OCI-LY1 (cell line): ENCODE measurements around the gene LENG1.

Experiments used
- H2AFZ ChIP-seq: fragments of 200-600 bp; sonication (generic), shearing (Covaris generic); 2 replicates; pipeline ENCODE4 v1.6.0; 2014; ENCODE audit warnings: antibody characterized with exemption, mild to moderate bottlenecking, low read length
- H3F3A ChIP-seq: fragments of 200-600 bp; sonication (generic), shearing (Covaris generic); 2 replicates; pipeline ENCODE4 v1.6.0; 2014; ENCODE audit warnings: mild to moderate bottlenecking, antibody characterized with exemption, low read length, moderate library complexity; ENCODE audit not compliant: insufficient read depth
- H3K27ac ChIP-seq: fragments of 200-600 bp; sonication (generic); 2 replicates; pipeline ENCODE4 v1.5.1; 2014; ENCODE audit warnings: low read length, mixed run types, mild to moderate bottlenecking, low read depth; ENCODE audit not compliant: poor library complexity, severe bottlenecking
- H3K27me3 ChIP-seq: fragments of 200-600 bp; sonication (generic); 2 replicates; pipeline ENCODE4 v1.6.0; 2014; ENCODE audit warnings: antibody characterized with exemption, mild to moderate bottlenecking, low read length, moderate library complexity; ENCODE audit not compliant: insufficient read depth
- H3K36me3 ChIP-seq: fragments of 200-600 bp; sonication (generic); 2 replicates; pipeline ENCODE4 v1.6.1; 2014; ENCODE audit warnings: mild to moderate bottlenecking, antibody characterized with exemption, low read length, moderate library complexity, mixed read lengths; ENCODE audit not compliant: insufficient read depth
- H3K4me1 ChIP-seq: fragments of 200-600 bp; sonication (generic); 2 replicates; pipeline ENCODE4 v1.5.1; 2014; ENCODE audit warnings: mild to moderate bottlenecking, low read length, moderate library complexity; ENCODE audit not compliant: insufficient read depth, severe bottlenecking
- H3K4me2 ChIP-seq: fragments of 200-600 bp; sonication (generic), shearing (Covaris generic); 2 replicates; pipeline ENCODE4 v1.6.1; 2014; ENCODE audit warnings: low read length
- H3K4me3 ChIP-seq: fragments of 200-600 bp; sonication (generic); 2 replicates; pipeline ENCODE4 v1.5.1; 2014; ENCODE audit warnings: low read length, low read depth, mild to moderate bottlenecking, mixed read lengths; ENCODE audit not compliant: poor library complexity, severe bottlenecking
- H3K79me2 ChIP-seq: fragments of 200-600 bp; shearing (Covaris generic); 2 replicates; pipeline ENCODE4 v1.6.1; 2016; ENCODE audit warnings: mixed run types, low read length, mixed read lengths; ENCODE audit not compliant: insufficient read depth
- H3K9ac ChIP-seq: fragments of 200-600 bp; sonication (generic), shearing (Covaris generic); 2 replicates; pipeline ENCODE4 v1.6.1; 2014; ENCODE audit warnings: mild to moderate bottlenecking, low read length, mixed read lengths
- H3K9me2 ChIP-seq: fragments of 200-600 bp; sonication (generic), shearing (Covaris generic); 2 replicates; pipeline ENCODE4 v1.6.1; 2014; ENCODE audit warnings: low read depth, mild to moderate bottlenecking, low read length, mixed read lengths
- H3K9me3 ChIP-seq: fragments of 200-600 bp; shearing (Covaris generic); 2 replicates; pipeline ENCODE4 v1.6.1; 2014; ENCODE audit warnings: low read length, mixed read lengths
- H4K20me1 ChIP-seq: fragments of 200-600 bp; sonication (generic), shearing (Covaris generic); 2 replicates; pipeline ENCODE4 v1.6.0; 2016; ENCODE audit warnings: mild to moderate bottlenecking, low read length; ENCODE audit not compliant: insufficient read depth
- EZH2 ChIP-seq: fragments of 200-600 bp; sonication (generic), shearing (Covaris generic); IDR thresholded peaks from 2 replicates; pipeline ENCODE4 v1.8.0; 2017; ENCODE audit warnings: borderline replicate concordance, mixed run types, mild to moderate bottlenecking, antibody characterized with exemption, low read length, moderate library complexity, mixed read lengths
- TF ChIP-seq, protein P1 (sequence below): fragments of 200-600 bp; sonication (generic), shearing (Covaris generic); IDR thresholded peaks from 2 replicates; pipeline ENCODE4 v1.5.1; 2017; ENCODE audit warnings: mild to moderate bottlenecking, antibody characterized with exemption, low read length, moderate library complexity, mixed read lengths

Gene LENG1

DNA sequence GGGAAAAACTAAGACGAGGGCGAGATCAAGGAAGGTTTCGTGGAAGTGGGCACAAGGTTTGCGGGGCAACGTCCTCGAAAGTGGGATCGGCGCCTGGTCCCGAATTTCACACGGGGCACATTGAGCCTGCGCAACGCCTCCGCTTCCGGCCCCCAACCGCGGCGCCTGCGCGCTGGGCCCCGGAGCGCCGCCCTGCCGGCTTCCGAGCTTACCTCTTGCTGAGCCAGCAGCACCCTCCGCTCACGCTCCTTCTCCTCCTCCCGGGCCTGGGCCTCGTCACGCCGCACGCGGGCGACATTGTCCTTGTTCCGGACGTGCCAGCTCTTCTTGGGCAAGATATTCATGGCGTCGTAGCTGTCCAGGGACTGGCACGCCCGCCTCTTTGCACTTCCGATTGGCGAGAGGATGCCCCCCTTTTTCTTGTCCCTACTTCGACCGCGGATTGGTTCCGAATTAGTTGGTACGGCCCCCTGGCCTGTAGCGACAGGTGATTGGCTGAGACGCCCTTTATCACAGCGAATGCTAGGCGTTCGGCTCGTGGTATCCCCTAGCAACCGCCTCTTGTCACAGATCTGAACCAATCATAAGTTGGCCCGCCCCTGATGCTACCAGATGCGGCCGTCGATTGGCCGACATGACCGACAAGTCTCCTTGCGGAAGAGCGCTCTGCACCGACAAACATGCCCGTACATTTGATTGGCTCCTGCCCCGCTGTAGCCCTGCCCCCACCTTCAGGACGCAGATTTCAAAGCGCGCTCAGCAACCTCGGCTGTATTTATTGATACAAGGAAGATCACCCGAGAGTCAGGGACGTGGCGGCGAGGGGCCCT lies at the start of gene LENG1:
LENG1 (minus strand) TSS at position 370 of the 830 bp plus-strand sequence; CDS start at position 344, 26 bp downstream.
- H3F3A ChIP-seq = no peaks in the 10 kb centered on the region
- H3K9me2 ChIP-seq = no peaks in the 10 kb centered on the region
- H4K20me1 ChIP-seq = no peaks in the 10 kb centered on the region
- H3K27ac ChIP-seq = peak within 1 kb of the TSS; percentile 80
- no peaks in the 10 kb centered on the region for H3K27me3 ChIP-seq
- H3K9ac ChIP-seq = peak within 1 kb of the TSS; percentile 73
- TF ChIP-seq EZH2 = no peak
- TF ChIP-seq, protein P1, sequence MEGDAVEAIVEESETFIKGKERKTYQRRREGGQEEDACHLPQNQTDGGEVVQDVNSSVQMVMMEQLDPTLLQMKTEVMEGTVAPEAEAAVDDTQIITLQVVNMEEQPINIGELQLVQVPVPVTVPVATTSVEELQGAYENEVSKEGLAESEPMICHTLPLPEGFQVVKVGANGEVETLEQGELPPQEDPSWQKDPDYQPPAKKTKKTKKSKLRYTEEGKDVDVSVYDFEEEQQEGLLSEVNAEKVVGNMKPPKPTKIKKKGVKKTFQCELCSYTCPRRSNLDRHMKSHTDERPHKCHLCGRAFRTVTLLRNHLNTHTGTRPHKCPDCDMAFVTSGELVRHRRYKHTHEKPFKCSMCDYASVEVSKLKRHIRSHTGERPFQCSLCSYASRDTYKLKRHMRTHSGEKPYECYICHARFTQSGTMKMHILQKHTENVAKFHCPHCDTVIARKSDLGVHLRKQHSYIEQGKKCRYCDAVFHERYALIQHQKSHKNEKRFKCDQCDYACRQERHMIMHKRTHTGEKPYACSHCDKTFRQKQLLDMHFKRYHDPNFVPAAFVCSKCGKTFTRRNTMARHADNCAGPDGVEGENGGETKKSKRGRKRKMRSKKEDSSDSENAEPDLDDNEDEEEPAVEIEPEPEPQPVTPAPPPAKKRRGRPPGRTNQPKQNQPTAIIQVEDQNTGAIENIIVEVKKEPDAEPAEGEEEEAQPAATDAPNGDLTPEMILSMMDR = peak; percentile 28; the same call in 1 of the 2 replicates
- H3K36me3 ChIP-seq = peaks cover 31% of the 10 kb centered on the region
- H3K4me1 ChIP-seq = peaks cover 28% of the 10 kb centered on the region
- no peaks in the 10 kb centered on the region for H3K9me3 ChIP-seq
- H3K4me2 ChIP-seq = peak within 1 kb of the TSS; percentile 92
- peak within 1 kb of the TSS; percentile 69 for H3K4me3 ChIP-seq
- H2AFZ ChIP-seq = no peak within 1 kb of the TSS
- no peaks in the 10 kb centered on the region for H3K79me2 ChIP-seq

DNA sequence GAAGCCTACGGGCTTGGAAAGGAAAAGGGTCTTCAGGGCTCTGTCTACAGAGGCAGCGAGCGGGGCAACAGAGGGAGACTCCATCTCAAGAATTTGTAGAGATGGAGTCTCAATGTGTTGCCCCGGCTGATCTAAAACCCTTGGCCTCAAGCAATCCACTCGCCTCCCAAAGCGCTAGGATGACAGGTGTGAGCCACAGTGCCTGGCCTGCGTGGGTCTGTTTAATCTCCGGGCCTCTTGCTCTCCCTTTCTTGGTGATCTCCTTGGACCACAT lies 49.2 kb upstream of the LENG1 start:
- H4K20me1 ChIP-seq = no peaks in the 10 kb centered on the region

DNA sequence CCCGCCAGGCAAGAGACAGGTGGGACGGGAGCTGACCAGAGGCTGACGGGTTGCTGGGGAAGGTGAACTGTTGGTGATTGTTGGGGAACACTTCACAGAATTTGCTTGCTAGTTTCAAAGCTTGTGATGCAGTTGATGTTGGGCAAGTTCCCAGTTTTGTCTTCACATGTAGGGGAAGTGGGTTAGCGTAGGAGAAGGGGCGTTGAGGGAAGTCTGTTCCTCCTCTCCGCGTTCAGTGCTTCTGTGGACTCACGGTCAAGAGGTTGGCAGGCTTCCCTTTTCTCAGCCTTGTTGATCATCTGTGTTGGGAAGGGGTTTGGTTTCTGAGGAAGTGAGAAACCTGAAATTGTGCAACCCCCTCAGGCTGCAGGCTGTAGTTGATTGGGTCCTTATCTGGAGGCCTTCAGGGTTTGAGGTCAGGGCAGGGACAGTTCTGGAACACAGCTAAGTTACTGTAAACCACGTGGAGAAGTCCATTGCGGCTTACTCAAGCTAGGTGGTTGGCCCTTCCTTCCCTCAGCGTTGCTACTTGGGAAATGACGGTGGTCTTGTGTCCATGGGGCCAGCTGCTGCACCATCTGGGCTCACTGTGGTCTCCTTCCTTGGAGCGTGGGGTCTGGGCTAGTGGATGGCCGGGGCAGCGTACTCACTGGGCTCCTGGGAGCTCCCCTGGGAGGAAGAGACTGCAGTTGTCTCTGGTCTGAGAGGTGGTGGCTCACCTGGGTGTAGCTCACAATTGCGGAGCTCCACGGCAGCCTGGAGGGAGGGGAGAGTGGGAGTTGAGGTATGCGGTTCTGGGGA lies 48.7 kb upstream of the LENG1 start:
- H3K4me3 ChIP-seq = no peak overlapping the region
- no peaks in the 10 kb centered on the region for H3K27me3 ChIP-seq
- peak overlapping the region; percentile 64 for H3K27ac ChIP-seq
- no peak overlapping the region for H2AFZ ChIP-seq
- H3K4me2 ChIP-seq = peak overlapping the region; percentile 21; the same call in 1 of the 2 replicates
- peaks cover 49% of the 10 kb centered on the region for H3K4me1 ChIP-seq
- H3K9me2 ChIP-seq = no peaks in the 10 kb centered on the region
- peaks cover 20% of the 10 kb centered on the region for H3K79me2 ChIP-seq
- H3F3A ChIP-seq = 0 out of 2 replicates have a peak, but pooled peaks cover 6% of the 10 kb centered on the region
- H3K36me3 ChIP-seq = peaks cover 93% of the 10 kb centered on the region
- H3K9me3 ChIP-seq = no peaks in the 10 kb centered on the region
- H3K9ac ChIP-seq = no peak overlapping the region
- H4K20me1 ChIP-seq = no peaks in the 10 kb centered on the region
- TF ChIP-seq, protein P1 = no peak
- TF ChIP-seq EZH2 = no peak

More for the DNA sequence above, 49.2 kb upstream of the LENG1 start:
- no peak overlapping the region for H3K27ac ChIP-seq
- TF ChIP-seq, protein P1 = no peak
- no peak for TF ChIP-seq EZH2
- H3K4me3 ChIP-seq = no peak overlapping the region
- H3F3A ChIP-seq = 0 out of 2 replicates have a peak, but pooled peaks cover 6% of the 10 kb centered on the region
- H3K79me2 ChIP-seq = peaks cover 17% of the 10 kb centered on the region
- no peak overlapping the region; the same call in 1 of the 2 replicates for H3K4me2 ChIP-seq
- H3K9ac ChIP-seq = no peak overlapping the region
- peaks cover 43% of the 10 kb centered on the region for H3K4me1 ChIP-seq
- no peaks in the 10 kb centered on the region for H3K9me3 ChIP-seq
- peaks cover 90% of the 10 kb centered on the region for H3K36me3 ChIP-seq
- H3K9me2 ChIP-seq = no peaks in the 10 kb centered on the region
- no peak overlapping the region for H2AFZ ChIP-seq
- no peaks in the 10 kb centered on the region for H3K27me3 ChIP-seq
